NCI-H146 treated with DMSO at 0.1 percent for 48 hours (cell line): ENCODE results near the gene NKAIN2.
"Not testable (repeated sequence)": the region's sequence is repeated elsewhere in the genome, so short reads cannot be mapped to it uniquely, and the experiment has no call there.

ENCODE experiments used
- DNase-seq: peaks from one replicate; lab custom pipeline; 2025; ENCODE audit not compliant: unreplicated experiment; lab: John Stamatoyannopoulos, UW

NKAIN2 gene

DNA sequence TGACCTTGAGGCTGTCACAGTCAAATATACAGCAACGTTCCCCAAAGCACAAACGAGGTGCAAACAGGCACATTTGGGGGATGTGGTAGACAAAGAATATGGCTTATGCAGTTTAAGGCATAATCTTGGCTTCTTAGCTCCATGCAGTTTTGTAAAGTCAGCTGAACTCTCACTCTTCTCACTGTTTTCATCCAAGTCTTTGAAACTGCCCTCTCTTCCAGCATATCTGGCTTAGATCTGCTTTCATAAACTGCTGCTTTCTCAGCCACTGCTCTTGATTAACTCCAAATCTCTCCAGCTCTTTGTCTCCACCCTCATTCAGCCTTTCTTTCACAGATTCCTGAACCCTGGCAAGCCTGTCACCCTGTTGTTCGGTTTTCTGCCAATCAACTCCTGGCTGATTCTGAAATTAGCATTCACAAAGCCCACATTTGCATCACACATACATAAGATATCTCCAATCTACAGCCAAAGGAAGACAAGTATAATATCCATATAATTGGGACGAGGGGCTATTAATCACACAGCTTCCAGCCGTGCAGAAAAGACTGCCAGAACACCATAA, 857.5 kb downstream of the NKAIN2 start:
- peak; percentile 68 for DNase-seq

DNA sequence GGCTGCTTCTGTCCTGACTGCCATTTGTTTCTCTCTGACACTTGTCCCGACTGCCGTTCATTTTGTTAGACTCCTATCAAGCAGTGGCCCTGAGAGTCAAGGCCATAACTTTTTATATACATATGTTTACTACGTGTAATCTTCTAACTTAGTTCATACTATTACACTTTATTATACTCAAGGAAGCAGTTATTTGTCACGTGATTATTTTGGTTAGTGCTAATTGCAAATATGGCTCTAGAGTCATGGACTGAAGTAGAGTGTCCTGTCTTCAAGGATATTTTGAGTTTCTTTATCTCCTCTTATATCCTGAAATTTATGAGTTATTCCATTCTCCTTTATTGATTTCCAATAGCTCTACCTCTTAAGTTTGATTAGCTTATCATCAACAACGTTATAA, 864.4 kb downstream of the NKAIN2 start:
- no peak for DNase-seq

DNA sequence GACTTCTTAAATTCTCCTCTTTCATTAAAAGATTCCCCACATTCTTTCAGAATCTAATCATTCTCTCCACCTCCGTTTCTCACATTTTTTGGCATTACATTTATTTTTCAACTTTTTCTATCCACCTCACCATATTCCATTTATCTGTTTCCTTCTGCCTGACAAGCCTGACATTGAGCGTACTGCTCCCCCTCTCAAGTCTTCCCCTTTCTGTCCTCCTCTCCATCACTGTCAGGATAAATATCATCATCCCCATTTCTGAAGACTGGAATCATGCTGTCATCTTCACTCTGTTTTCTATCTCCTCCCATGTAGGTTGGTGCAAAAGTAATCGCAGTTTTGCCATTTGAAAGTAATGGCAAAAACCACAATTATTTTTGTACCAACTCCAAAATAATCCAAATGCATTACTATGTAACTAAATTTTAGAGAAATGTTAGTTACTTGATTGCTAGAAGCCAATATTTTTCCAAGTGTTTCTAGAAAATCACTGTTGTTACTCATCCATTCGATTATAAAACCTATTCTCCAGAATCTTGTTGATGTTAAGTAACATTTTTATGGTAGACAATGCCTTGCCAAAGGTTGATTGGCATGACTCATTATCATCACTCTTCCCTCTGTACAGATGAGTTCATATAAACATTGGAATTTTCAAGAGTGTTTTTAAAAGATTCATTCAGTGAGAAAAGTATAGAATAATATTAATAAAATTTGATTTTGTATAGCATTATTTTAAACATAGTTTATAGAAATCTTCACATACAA, 866.2 kb downstream of the NKAIN2 start:
- no peak for DNase-seq

DNA sequence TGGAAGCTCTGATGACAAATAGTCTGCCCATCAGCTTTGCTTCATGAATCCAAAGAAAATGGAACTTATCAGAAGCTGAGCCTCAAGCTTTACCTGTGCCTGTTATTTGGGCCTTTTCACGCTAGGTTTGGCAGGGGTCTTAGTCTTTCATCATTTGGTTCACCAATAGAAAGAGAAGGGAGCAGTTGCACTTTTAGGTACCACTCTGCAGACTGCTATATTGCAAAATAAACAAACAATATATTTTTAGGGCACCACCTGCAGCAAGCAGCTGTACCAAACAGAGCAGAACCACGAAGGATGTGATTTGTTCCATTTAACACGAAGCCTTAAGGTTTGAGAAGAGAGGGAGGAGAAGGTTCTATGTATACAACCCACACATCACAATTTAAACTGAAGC, 867.1 kb downstream of the NKAIN2 start:
- peak; percentile 44 for DNase-seq

DNA sequence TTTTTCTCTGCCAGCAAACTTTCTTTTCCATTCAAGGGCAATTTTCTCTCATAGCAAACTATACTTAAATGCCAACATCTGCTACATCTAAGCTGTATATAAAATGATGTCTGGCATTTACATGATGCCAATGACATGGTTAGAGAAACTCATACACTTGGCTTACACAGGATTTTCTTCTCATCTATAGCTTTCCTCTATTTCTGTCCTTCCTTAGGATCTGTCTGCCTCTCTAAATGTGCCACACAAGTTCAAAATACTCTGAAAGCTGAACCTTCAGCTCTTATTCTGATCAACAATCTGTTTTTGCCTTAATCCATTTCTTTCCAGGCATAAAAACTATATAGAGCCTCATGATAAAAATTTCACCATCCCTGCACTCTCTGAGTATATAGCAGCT, 867.7 kb downstream of the NKAIN2 start:
- DNase-seq, result no peak

DNA sequence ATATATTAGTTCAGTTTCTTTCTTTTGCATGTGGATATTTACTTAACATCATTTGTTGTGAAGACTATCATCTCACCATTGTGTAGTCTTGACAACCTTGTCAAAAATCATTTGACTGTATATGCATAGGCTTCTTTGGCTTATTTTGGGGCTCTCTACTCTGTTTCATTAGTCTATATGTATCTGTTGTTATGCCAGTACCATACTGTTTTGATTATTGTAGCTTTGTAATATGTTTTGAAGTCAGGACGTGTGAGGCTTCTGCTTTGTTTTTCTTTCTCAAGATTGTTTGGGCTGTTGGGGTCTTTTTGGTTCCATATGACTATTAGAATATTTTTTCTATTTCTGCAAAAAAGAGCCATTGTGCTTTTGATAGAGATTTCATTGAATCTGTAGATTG, 870.4 kb downstream of the NKAIN2 start:
- DNase-seq, result no peak

DNA sequence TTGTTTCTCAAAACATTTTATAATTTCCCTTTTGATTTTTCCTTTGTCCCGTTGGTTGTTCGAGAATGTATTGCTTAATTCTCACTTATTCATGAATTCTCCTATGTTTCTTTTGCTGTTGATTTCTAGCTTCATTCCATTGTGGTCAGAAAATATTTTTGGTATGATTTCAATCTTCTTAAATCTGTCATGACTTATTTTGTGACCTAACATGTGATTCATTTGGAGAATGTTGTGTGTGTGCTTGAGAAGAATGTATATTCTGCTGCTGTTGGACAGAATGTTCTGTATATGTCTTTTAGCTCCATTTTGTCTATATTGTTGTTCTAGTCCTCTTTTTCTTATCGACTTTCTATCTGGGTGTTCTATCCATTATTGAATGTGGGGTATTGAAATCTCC, 872.4 kb downstream of the NKAIN2 start:
- no peak for DNase-seq

DNA sequence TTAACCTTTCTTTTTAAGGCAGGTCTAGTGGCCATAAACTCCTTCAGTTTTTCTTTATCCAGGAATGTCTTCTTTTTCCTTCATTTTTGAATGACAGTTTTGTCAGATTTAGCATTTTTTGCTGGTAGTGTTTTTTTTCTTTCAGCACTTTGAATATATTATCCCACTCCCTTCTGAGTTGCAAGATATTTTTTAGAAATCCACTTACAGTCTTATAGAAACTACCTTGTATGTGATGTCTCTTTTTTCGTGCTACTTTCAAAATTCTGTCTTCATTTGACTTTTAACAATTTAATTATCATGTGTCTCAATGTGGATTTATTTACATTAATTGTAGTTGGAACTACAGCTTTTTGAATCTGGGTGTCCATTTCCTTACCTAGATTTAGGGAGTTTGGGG, 874.2 kb downstream of the NKAIN2 start:
- no peak for DNase-seq

DNA sequence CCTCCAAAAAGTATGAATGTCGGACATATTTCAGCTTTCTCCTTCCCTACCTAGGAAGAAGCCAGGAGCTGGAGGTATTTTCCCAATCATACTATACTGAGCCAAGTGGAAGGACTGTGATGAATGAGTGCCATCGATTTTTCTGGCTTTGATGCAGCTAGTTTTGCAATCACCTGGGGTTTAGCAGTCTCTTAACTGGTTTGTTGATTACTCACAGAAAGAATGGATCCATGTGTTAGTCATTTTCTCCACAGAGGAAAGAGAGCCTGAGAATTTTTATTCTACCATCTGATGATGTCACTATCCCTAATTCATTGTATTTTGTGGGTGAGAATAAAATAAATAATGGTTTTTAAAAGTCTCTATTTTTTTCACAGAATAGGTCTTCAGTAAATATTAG, 875.7 kb downstream of the NKAIN2 start:
- no peak for DNase-seq

DNA sequence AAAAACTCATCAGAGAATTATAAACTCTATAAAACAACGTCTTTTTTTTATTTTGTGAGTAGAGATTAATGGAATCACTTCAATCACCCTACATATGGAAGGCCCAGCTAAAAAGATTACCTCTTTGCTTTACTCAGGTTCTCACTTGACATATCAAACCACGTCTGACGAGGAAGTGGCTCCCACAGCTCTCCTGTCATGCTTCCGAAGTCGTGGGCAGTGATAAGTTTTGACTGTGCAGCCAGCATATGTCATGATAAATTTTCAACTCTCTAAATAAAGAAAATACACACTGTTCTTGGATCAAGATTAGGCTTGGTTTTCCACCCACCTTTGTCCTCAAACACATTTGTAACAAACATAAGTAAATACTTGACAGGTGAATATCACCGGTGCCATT, 879.1 kb downstream of the NKAIN2 start:
- no peak for DNase-seq

DNA sequence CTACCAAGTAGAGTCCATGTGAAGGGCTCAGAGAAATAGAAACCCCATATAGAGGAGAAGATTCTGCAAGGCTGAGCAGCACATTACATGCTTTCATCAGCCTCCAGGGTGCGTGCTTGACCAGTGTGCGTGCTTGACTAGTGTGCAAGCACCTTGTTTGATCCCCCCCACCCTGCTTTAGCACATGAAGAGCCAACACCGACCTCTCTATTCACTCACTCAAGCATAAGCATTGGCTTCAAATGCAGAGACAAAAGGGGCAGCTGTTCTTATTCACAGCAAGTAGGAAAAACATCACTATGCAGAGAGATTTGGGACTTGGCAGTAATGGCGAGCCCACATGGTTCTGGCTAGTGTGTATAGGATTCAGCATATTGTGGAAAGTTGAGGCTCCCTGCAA, 879.8 kb downstream of the NKAIN2 start:
- DNase-seq, result peak; percentile 66

DNA sequence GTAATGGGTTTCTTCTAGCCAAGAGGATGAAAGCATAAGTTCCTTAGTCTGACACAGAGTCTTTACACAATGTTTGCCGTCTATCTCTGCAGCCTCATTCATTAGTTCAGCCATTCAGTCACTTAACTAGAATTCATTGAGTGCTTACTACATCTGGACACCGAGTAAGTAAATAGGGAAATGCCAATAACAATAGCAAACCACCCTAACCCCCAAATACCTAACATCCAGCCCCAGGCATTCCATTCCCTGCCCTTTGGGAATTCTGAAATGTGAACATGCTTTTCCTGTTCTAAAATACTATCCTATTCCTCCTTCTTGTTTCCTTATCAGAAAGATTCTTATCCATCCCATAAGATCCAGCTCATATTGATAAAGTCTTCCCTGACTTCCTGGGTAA, 881.0 kb downstream of the NKAIN2 start:
- DNase-seq, result no peak

DNA sequence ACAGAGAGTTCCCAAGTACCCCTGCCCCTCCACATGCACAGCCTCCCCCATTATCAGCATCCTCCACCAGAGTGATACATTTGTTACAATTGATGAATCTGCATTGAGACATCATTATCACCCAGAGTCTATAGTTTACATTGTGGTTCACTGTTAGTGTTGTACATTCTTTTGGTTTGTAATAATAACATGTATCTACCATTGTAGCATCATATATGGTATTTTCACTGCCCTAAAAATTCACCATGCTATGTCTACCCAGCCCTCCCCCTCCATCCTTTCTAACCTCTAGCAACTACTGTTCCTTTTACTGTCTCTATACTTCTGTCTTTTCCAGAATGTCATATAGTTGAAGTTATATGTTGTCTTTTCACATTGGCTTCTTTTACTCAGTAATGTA, 884.7 kb downstream of the NKAIN2 start:
- DNase-seq, result no peak

DNA sequence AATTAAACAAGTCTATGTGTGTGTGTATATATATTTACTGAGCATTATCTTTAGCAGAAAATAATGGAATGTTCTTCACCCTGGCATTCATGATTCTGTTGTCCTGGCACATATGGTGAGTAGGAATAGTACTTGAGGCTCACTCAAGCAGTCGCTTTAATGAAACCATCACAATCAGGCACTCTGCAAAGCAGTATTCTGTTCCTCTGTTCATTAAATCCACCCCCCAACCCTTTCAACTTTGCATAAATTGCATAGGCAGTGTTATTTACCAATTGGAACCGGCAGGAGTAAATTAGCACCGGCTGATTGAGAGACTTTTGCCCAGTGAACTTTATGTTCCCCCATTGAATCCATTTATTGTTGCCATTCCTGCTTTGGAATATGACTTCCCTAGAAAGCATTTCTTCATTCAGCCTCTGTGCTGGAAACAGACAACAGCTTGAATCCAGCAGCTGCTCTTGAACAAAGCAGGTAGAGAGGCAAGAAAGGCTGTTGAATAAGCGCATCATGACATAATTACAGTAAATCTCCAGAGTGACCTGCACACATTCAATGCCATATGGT, 890.6 kb downstream of the NKAIN2 start:
- peak; percentile 88 for DNase-seq

DNA sequence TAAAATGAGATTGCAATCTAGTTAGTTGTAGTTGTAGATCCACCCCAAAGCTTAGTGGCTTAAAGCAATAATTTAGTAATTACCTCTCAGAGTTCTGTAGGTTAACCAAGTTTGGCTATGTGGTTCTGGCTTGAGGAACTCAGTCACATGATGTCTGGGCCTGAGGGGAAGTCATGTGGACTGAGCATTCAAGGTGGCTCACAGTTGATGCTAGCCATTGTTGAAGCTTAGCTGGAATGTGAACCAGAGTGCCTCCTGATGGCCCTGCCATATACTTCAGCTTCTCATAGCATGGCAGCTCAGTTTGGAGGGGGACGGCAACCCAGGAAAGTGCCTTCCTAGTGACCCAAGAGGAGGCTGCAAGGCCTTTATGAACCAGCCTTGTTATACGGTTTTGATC, 895.4 kb downstream of the NKAIN2 start:
- no peak for DNase-seq

DNA sequence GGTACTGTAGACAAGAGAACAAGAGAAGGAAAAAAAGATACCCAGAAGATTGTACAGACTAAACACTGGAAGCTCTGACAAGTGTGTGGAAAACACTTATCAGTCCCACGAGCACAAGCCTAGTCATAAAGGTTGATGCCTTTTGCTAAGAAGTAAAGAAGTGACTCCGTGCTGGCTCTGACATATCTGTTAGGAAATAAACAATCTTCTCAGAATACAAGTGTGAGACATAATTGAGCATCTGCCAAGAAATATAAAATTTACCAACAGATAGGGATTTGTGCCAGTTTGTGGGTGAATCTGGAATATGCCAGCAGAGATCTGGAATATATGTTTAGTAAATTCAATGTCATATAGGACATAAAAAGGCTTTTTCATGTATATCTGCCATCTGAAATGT, 899.9 kb downstream of the NKAIN2 start:
- no peak for DNase-seq

DNA sequence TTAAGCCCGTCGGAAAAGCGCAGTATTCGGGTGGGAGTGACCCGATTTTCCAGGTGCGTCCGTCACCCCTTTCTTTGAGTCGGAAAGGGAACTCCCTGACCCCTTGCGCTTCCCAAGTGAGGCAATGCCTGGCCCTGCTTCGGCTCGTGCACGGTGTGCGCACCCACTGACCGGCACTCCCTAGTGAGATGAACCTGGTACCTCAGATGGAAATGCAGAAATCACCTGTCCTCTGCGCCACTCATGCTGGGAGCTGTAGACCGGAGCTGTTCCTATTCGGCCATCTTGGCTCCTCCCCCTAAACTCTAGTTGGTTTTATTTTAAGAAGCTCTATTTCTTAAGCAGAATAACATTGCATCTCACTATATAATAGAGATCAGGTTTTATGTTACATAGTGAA, 908.9 kb downstream of the NKAIN2 start:
- not testable (repeated sequence) for DNase-seq

DNA sequence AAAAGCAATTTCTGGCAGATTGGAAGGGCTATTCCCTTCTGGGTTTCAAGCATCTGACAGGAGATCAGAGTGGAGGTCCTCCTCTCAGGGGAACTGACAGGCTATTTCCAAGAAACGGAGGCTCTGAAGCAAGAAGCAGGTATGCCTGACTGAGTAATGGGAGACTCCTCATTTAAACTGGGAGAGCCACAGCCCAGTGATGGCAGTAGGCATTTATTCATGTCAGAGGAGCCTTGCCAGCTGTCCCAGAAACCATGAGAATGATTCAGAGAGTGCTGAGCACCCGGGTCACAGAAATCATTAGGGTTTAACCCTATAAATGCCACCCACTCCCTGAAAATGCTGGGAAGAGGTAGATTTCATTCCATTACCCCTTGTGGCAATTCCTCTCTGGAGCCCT, 911.1 kb downstream of the NKAIN2 start:
- no peak for DNase-seq

DNA sequence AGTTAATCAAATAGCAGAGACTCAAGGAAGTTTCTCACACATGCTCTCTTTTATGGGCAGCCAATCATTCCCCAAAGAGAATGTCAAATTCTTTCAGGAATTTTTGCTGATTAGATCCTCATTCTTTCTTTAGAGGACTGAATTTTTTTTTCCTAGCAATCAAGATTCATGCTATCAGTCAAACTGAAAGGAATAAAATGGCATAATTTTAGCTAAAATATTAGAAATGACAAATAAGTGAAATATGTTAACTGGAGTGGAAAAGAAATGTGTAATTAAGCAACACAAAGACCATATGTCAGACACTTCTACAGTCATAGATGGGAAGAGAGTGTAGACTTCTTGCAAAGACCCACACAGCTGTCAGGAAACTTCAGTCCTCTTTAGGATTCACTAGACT, 916.2 kb downstream of the NKAIN2 start:
- no peak for DNase-seq

DNA sequence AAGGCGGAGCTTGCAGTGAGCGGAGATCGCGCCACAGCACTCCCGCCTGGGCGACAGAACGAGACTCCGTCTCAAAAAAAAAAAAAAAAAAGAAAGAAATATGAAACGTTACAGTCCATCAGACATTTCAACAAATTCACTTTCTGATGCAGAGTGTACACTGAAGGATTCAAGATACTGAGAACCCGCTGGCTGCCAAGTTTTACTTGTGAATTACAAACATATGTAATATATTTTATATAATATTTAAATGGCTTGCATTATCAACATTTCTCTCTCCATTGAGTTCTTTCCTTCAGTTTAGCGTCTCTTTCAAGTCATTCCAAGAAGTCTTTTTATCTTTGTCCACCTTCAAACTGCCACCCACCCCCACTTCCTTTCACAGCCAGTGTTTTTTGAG, 917.7 kb downstream of the NKAIN2 start:
- DNase-seq, result no peak

DNA sequence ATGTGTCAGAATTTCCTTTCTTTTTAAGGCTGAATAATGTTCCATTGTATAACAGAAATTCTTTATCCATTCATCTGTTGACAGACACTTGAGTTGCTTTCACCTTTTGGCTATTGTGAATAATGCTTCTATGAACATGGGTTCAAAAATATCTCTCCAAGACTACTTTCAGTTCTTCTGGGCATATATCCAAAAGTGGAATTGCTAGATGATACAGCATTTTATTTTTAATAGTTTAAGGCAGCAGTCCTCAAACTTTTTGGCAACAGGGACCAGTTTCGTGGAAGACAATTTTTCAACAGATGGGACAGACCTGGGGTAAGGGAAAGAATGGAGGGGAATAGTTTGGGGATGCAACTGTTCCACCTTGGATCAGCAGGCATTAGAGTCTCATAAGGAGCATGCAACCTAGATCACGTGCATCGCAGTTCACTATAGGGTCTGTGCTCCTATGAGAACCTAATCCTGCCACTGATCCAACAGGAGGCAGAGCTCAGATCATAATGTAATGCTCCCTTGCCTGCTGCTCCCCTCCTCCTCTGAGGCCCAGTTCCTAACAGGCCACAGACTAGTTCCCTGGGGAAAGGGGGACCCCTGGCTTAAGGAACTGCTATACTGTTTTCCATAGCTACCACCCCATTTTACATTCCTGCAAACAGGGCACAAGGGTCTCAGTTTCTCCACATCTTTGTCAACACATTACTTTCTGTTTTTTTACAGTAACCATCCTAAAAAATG, 918.6 kb downstream of the NKAIN2 start:
- DNase-seq, result no peak

DNA sequence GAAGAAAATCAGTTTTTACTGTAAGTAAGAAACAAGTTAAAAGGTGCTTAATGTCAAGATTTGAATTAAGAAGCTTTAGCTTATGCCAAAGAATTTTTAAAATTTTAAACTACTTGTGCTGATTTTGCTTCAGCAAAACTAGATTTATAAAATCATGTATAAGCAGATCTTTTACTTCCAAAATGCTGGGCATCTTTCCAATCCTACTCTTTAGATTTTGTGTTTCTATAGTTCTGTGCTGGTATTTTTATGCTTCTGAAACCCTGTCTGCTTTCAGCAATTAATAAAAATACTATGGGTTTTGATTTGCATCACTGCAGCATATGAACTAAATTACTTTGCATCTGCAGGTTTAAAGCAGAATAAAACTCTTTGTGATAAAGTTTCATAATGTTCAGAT, 920.0 kb downstream of the NKAIN2 start:
- no peak for DNase-seq
